Endodermal cell (in vitro differentiated cells): ENCODE data around the gene KCNH5. TPM values are rescaled to one million over a fixed set of nuclear protein-coding genes. Genes with fewer than 3 reads are reported as not detected.

Experiments used
- DNase-seq: peaks from one replicate; pipeline ENCODE4 v3.0.0-alpha.2; 2017
- H3K27ac ChIP-seq: 2 replicates; pipeline ENCODE4 v1.5.1; 2013; ENCODE audit warnings: mild to moderate bottlenecking, low read depth, low read length, moderate library complexity
- H3K27me3 ChIP-seq: 2 replicates; pipeline ENCODE4 v1.6.1; 2013; ENCODE audit warnings: mild to moderate bottlenecking, low read length, moderate library complexity; ENCODE audit not compliant: insufficient read depth, control insufficient read depth, poor library complexity, severe bottlenecking
- H3K36me3 ChIP-seq: 2 replicates; pipeline ENCODE4 v1.7.0; 2013; ENCODE audit warnings: mild to moderate bottlenecking, low read length, moderate library complexity; ENCODE audit not compliant: control insufficient read depth, insufficient read depth
- H3K4me1 ChIP-seq: one replicate; pipeline ENCODE4 v1.7.0; 2013; ENCODE audit warnings: low read length; ENCODE audit not compliant: control insufficient read depth, insufficient read depth
- H3K4me3 ChIP-seq: 2 replicates; pipeline ENCODE4 v1.5.1; 2013; ENCODE audit warnings: mild to moderate bottlenecking, low read length, moderate library complexity
- H3K9ac ChIP-seq: 2 replicates; pipeline ENCODE4 v1.6.1; 2013; ENCODE audit warnings: mild to moderate bottlenecking, low read length, moderate library complexity; ENCODE audit not compliant: poor library complexity, severe bottlenecking; ENCODE audit errors: extremely low read depth
- H3K9me3 ChIP-seq: 2 replicates; pipeline ENCODE4 v1.6.1; 2013; ENCODE audit warnings: mild to moderate bottlenecking, low read length, moderate library complexity; ENCODE audit not compliant: control insufficient read depth
- H3K27ac Mint-ChIP-seq: 2 replicates; pipeline ENCODE4 v1.8.0; 2020; ENCODE audit warnings: mixed read lengths
- H3K27me3 Mint-ChIP-seq: 2 replicates; pipeline ENCODE4 v1.8.0; 2021; ENCODE audit warnings: mild to moderate bottlenecking, mixed read lengths; ENCODE audit not compliant: insufficient read depth
- H3K36me3 Mint-ChIP-seq: 2 replicates; pipeline ENCODE4 v1.8.0; 2020; ENCODE audit warnings: low read depth, mixed read lengths
- H3K4me1 Mint-ChIP-seq: 2 replicates; pipeline ENCODE4 v1.8.0; 2020; ENCODE audit warnings: mixed read lengths
- H3K4me3 Mint-ChIP-seq: 2 replicates; pipeline ENCODE4 v1.8.0; 2020; ENCODE audit warnings: mild to moderate bottlenecking, moderate library complexity, mixed read lengths
- H3K9me3 Mint-ChIP-seq: 2 replicates; pipeline ENCODE4 v1.8.0; 2020; ENCODE audit warnings: mild to moderate bottlenecking, mixed read lengths
- CTCF ChIP-seq: fragments of 200-600 bp; sonication (generic); conservative IDR thresholded peaks from 2 replicates; pipeline ENCODE4 v1.5.0; 2021; ENCODE audit warnings: antibody characterized with exemption, mild to moderate bottlenecking
- WGBS, 2 experiments: methylation state at CpG; one replicate each; pipeline versions ENCODE4 v1.1.5 to v1.1.7; 2013; ENCODE audit warnings: missing lambda C conversion rate in 2 of 2, mixed read lengths in 1 of 2; ENCODE audit not compliant: insufficient coverage in 1 of 2, insufficient read length in 1 of 2; 5-methylcytosine and 5-hydroxymethylcytosine counted together
- total RNA-seq, 2 donors: library from RNA; stranded (reverse); fragmentation: NEBNext Ultra II Directional in 1 of 2; extraction: Animal tissue kit (Norgen Biotek cat#: 25700) in 1 of 2; gene quantifications; 2 replicates in 1 of 2; 3 replicates in 1 of 2; pipeline ENCODE4 v1.2.1, GENCODE V29; 2021

KCNH5 gene
- total RNA-seq, 2 donors from 2014 or later = 2.5 to 3.9 TPM

DNA sequence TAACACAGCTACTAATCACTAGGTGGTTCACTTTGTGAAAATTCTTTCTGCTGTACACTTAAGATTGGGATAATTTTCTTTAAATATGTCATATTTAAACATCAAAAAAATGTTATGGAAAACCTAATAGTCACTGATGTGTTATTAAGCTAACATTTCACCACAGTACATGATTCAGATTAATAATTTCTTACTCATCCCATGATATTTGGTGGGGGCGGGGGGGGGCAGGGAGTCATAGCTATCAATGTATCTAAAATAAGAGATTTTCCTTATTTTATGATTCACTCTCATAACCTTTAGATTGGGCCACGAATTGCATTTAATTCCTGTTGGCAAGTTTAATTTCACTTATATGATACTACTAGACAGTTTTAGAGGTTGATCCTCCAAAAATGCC is 88.8 kb downstream of the KCNH5 start:
- 97 to 100% methylated on average over 1 to 2 of the region's 2 CpGs for WGBS, 2 experiments
- no peaks in the 10 kb centered on the region for H3K27me3 Mint-ChIP-seq
- no peaks in the 10 kb centered on the region for H3K9me3 ChIP-seq
- H3K36me3 Mint-ChIP-seq = no peaks in the 10 kb centered on the region
- DNase-seq = no peak
- no peak overlapping the region for H3K4me3 ChIP-seq
- H3K27ac Mint-ChIP-seq = no peak overlapping the region
- no peak overlapping the region for H3K4me3 Mint-ChIP-seq
- H3K4me1 ChIP-seq = no peaks in the 10 kb centered on the region
- no peak overlapping the region for H3K27ac ChIP-seq
- H3K4me1 Mint-ChIP-seq = no peaks in the 10 kb centered on the region
- H3K27me3 ChIP-seq = no peaks in the 10 kb centered on the region
- no peak for TF ChIP-seq CTCF
- no peaks in the 10 kb centered on the region for H3K36me3 ChIP-seq
- no peaks in the 10 kb centered on the region for H3K9me3 Mint-ChIP-seq
- no peak overlapping the region for H3K9ac ChIP-seq

GRCh38 chr14:62954165-62954564 is 91.1 kb downstream of the KCNH5 start:
- Mint-ChIP-seq H3K27me3 (no peaks in the 10 kb centered on the region), H3K4me1 (peaks cover 3% of the 10 kb centered on the region), H3K36me3 (no peaks in the 10 kb centered on the region), H3K27ac (no peak overlapping the region), H3K9me3 (no peaks in the 10 kb centered on the region), H3K4me3 (no peak overlapping the region)
- H3K4me3 ChIP-seq = no peak overlapping the region
- no peaks in the 10 kb centered on the region for H3K36me3 ChIP-seq
- 85 to 94% methylated on average over 2 of the region's 2 CpGs for WGBS, 2 experiments
- no peaks in the 10 kb centered on the region for H3K27me3 ChIP-seq
- H3K4me1 ChIP-seq = no peaks in the 10 kb centered on the region
- no peak overlapping the region for H3K27ac ChIP-seq
- H3K9me3 ChIP-seq = no peaks in the 10 kb centered on the region
- TF ChIP-seq CTCF = no peak
- DNase-seq = no peak
- no peak overlapping the region for H3K9ac ChIP-seq

GRCh38 chr14:62952226-62952625 is 93.0 kb downstream of the KCNH5 start:
- no peaks in the 10 kb centered on the region for H3K27me3 ChIP-seq
- no peaks in the 10 kb centered on the region for H3K36me3 ChIP-seq
- no peak for TF ChIP-seq CTCF
- Mint-ChIP-seq H3K27me3 (no peaks in the 10 kb centered on the region), H3K4me3 (no peak overlapping the region), H3K4me1 (peaks cover 4% of the 10 kb centered on the region), H3K36me3 (no peaks in the 10 kb centered on the region), H3K9me3 (peaks cover 3% of the 10 kb centered on the region), H3K27ac (no peak overlapping the region)
- no peaks in the 10 kb centered on the region for H3K9me3 ChIP-seq
- no peak overlapping the region for H3K27ac ChIP-seq
- H3K9ac ChIP-seq = no peak overlapping the region
- no peak for DNase-seq
- H3K4me1 ChIP-seq = no peaks in the 10 kb centered on the region
- no peak overlapping the region for H3K4me3 ChIP-seq
- WGBS, 2 experiments = 70% methylated on average over 2 of the region's 2 CpGs; no CpG with 5 or more reads in 1 of the 2 experiments
